Effector memory CD4-positive, alpha-beta T cell (primary cell): ENCODE results near the gene SRPK2.

ENCODE experiments used
- DNase-seq, 3 donors: peaks; one replicate each; pipeline ENCODE4 v3.0.0-alpha.2; 2020
- H3K27ac ChIP-seq: 2 replicates; pipeline ENCODE4 v1.7.0; 2013; ENCODE audit warnings: mild to moderate bottlenecking, low read length, moderate library complexity; ENCODE audit not compliant: insufficient read depth, poor library complexity, severe bottlenecking
- H3K27me3 ChIP-seq: replicated peaks from 2 replicates; pipeline ENCODE4 v1.7.0; 2013; ENCODE audit warnings: mild to moderate bottlenecking, low read length; ENCODE audit not compliant: insufficient read depth, control insufficient read depth, poor library complexity, severe bottlenecking
- H3K36me3 ChIP-seq: 2 replicates; pipeline ENCODE4 v1.7.0; 2013; ENCODE audit warnings: mild to moderate bottlenecking, low read length, moderate library complexity; ENCODE audit not compliant: control insufficient read depth, insufficient read depth
- H3K4me1 ChIP-seq: 2 replicates; pipeline ENCODE4 v1.7.0; 2013; ENCODE audit warnings: low read length, mild to moderate bottlenecking; ENCODE audit not compliant: control insufficient read depth, insufficient read depth, poor library complexity, severe bottlenecking
- H3K4me3 ChIP-seq: 2 replicates; pipeline ENCODE4 v1.7.0; 2013; ENCODE audit warnings: low read length, low read depth, mild to moderate bottlenecking; ENCODE audit not compliant: insufficient read depth, poor library complexity, severe bottlenecking
- H3K9me3 ChIP-seq: 2 replicates; pipeline ENCODE4 v1.7.0; 2013; ENCODE audit warnings: mild to moderate bottlenecking, low read length, moderate library complexity; ENCODE audit not compliant: control insufficient read depth

Gene SRPK2

GRCh38 chr7:105161366-105161765 is 227.4 kb downstream of the SRPK2 start:
- H3K4me1 ChIP-seq: no peaks in the 10 kb centered on the region
- H3K4me3 ChIP-seq: no peak overlapping the region
- peaks cover 20% of the 10 kb centered on the region for H3K36me3 ChIP-seq

GRCh38 chr7:105157278-105157677 is 231.4 kb downstream of the SRPK2 start:
- no peak for DNase-seq
- Histone ChIP-seq H3K36me3 (peaks cover 8% of the 10 kb centered on the region), H3K27me3 (no peaks in the 10 kb centered on the region)

More at GRCh38 chr7:105161366-105161765, 227.4 kb downstream of the SRPK2 start:
- Histone ChIP-seq H3K9me3 (no peaks in the 10 kb centered on the region), H3K27ac (no peak overlapping the region), H3K27me3 (no peaks in the 10 kb centered on the region)
- DNase-seq: no peak

GRCh38 chr7:105156731-105157130 is 232.0 kb downstream of the SRPK2 start:
- Histone ChIP-seq H3K27me3 (no peaks in the 10 kb centered on the region), H3K36me3 (peaks cover 8% of the 10 kb centered on the region), H3K9me3 (no peaks in the 10 kb centered on the region), H3K4me3 (no peak overlapping the region), H3K27ac (no peak overlapping the region), H3K4me1 (no peaks in the 10 kb centered on the region)
- DNase-seq: no peak

More at GRCh38 chr7:105157278-105157677, 231.4 kb downstream of the SRPK2 start:
- no peak overlapping the region for H3K4me3 ChIP-seq
- no peak overlapping the region for H3K27ac ChIP-seq
- no peaks in the 10 kb centered on the region for H3K9me3 ChIP-seq
- no peaks in the 10 kb centered on the region for H3K4me1 ChIP-seq

- Histone ChIP-seq H3K27ac (no peak overlapping the region), H3K36me3 (peaks cover 8% of the 10 kb centered on the region), H3K27me3 (no peaks in the 10 kb centered on the region), H3K9me3 (no peaks in the 10 kb centered on the region), H3K4me3 (no peak overlapping the region), H3K4me1 (no peaks in the 10 kb centered on the region)
- DNase-seq: no peak
These were observed 234.6 kb downstream of the SRPK2 start for GRCh38 chr7:105154084-105154483.

- H3K36me3 ChIP-seq: peaks cover 7% of the 10 kb centered on the region
- H3K9me3 ChIP-seq: no peaks in the 10 kb centered on the region
- no peak overlapping the region for H3K27ac ChIP-seq
- H3K27me3 ChIP-seq: no peaks in the 10 kb centered on the region
- DNase-seq: no peak
- no peaks in the 10 kb centered on the region for H3K4me1 ChIP-seq
- H3K4me3 ChIP-seq: no peak overlapping the region
These were observed 235.2 kb downstream of the SRPK2 start for GRCh38 chr7:105153531-105153930.

GRCh38 chr7:105151152-105151551 is 237.6 kb downstream of the SRPK2 start:
- Histone ChIP-seq H3K4me1 (no peaks in the 10 kb centered on the region), H3K9me3 (no peaks in the 10 kb centered on the region), H3K27ac (no peak overlapping the region), H3K36me3 (no peaks in the 10 kb centered on the region), H3K27me3 (no peaks in the 10 kb centered on the region), H3K4me3 (no peak overlapping the region)
- DNase-seq: no peak

- H3K27me3 ChIP-seq: no peaks in the 10 kb centered on the region
- no peaks in the 10 kb centered on the region for H3K9me3 ChIP-seq
- DNase-seq: no peak
- peaks cover 3% of the 10 kb centered on the region for H3K36me3 ChIP-seq
- no peak overlapping the region for H3K27ac ChIP-seq
- no peaks in the 10 kb centered on the region for H3K4me1 ChIP-seq
- H3K4me3 ChIP-seq: no peak overlapping the region
These were observed 238.9 kb downstream of the SRPK2 start for GRCh38 chr7:105149827-105150226.

- Histone ChIP-seq H3K9me3 (no peaks in the 10 kb centered on the region), H3K27me3 (no peaks in the 10 kb centered on the region), H3K4me1 (no peaks in the 10 kb centered on the region), H3K27ac (no peak overlapping the region), H3K4me3 (no peak overlapping the region), H3K36me3 (peaks cover 35% of the 10 kb centered on the region)
- no peak for DNase-seq
These were observed 247.7 kb downstream of the SRPK2 start for GRCh38 chr7:105141068-105141467.

- no peaks in the 10 kb centered on the region for H3K9me3 ChIP-seq
- no peak overlapping the region for H3K4me3 ChIP-seq
- no peaks in the 10 kb centered on the region for H3K4me1 ChIP-seq
- H3K27me3 ChIP-seq: no peaks in the 10 kb centered on the region
- DNase-seq: no peak
- H3K36me3 ChIP-seq: peaks cover 32% of the 10 kb centered on the region
- H3K27ac ChIP-seq: no peak overlapping the region
These were observed 249.3 kb downstream of the SRPK2 start for GRCh38 chr7:105139381-105139780.

- Histone ChIP-seq H3K4me3 (no peak overlapping the region), H3K27ac (no peak overlapping the region), H3K4me1 (no peaks in the 10 kb centered on the region), H3K36me3 (peaks cover 35% of the 10 kb centered on the region), H3K27me3 (no peaks in the 10 kb centered on the region), H3K9me3 (no peaks in the 10 kb centered on the region)
- DNase-seq: no peak
These were observed 250.8 kb downstream of the SRPK2 start for GRCh38 chr7:105137898-105138297.

- no peaks in the 10 kb centered on the region for H3K4me1 ChIP-seq
- H3K4me3 ChIP-seq: no peak overlapping the region
- H3K9me3 ChIP-seq: no peaks in the 10 kb centered on the region
- H3K36me3 ChIP-seq: peaks cover 28% of the 10 kb centered on the region
- H3K27ac ChIP-seq: no peak overlapping the region
- no peak for DNase-seq
- H3K27me3 ChIP-seq: no peaks in the 10 kb centered on the region
These were observed 252.5 kb downstream of the SRPK2 start for GRCh38 chr7:105136221-105136620.
